CD14-positive monocyte (primary cell): ENCODE results near the gene ZNF524. TPM values are rescaled to one million over a fixed set of nuclear protein-coding genes. Genes with fewer than 3 reads are reported as not detected.

Experiments
- DNase-seq, 3 donors: peaks; one replicate each; pipeline ENCODE4 v3.0.0-alpha.2; 2011 to 2022
- H2AFZ ChIP-seq: 2 replicates; pipeline ENCODE4 v1.6.0; 2012; ENCODE audit warnings: mild to moderate bottlenecking, low read depth, low read length, inconsistent platforms; ENCODE audit not compliant: insufficient read depth, poor library complexity, severe bottlenecking
- H3K27ac ChIP-seq, 2 donors: 1 replicate in 1 of 2; 2 replicates in 1 of 2; pipeline ENCODE4 v1.5.1; 2012 to 2013; ENCODE audit warnings: low read length in 2 of 2, control low read depth in 1 of 2, inconsistent platforms in 1 of 2, low read depth in 1 of 2, mild to moderate bottlenecking in 1 of 2
- H3K27me3 ChIP-seq, 2 donors: one replicate each; pipeline versions ENCODE4 v1.6.0 to v1.6.1; 2011 to 2013; ENCODE audit warnings: low read length in 2 of 2; ENCODE audit not compliant: control insufficient read depth in 2 of 2, insufficient read depth in 2 of 2
- H3K36me3 ChIP-seq, 2 donors: replicated peaks in 1 of 2; 1 replicate in 1 of 2; 2 replicates in 1 of 2; pipeline versions ENCODE4 v1.5.1 to v1.6.1; 2012 to 2013; ENCODE audit warnings: low read length in 2 of 2, control low read depth in 1 of 2, inconsistent platforms in 1 of 2, mild to moderate bottlenecking in 1 of 2; ENCODE audit not compliant: insufficient read depth in 2 of 2, control insufficient read depth in 1 of 2
- H3K4me1 ChIP-seq, 2 donors: 1 replicate in 1 of 2; 2 replicates in 1 of 2; pipeline versions ENCODE4 v1.5.1 to v1.6.1; 2012 to 2013; ENCODE audit warnings: low read length in 2 of 2, control low read depth in 1 of 2, inconsistent platforms in 1 of 2, mild to moderate bottlenecking in 1 of 2, moderate library complexity in 1 of 2; ENCODE audit not compliant: insufficient read depth in 2 of 2, control insufficient read depth in 1 of 2
- H3K4me2 ChIP-seq: replicated peaks from 2 replicates; pipeline ENCODE3; 2012; ENCODE audit warnings: low read length, moderate library complexity, mild to moderate bottlenecking; ENCODE audit not compliant: poor library complexity, severe bottlenecking; ENCODE audit errors: extremely low read depth
- H3K4me3 ChIP-seq, 3 experiments: fragments of 200-600 bp in 1 of 3; sonication (generic) in 1 of 3; replicated peaks in 1 of 3; 1 replicate in 2 of 3; 2 replicates in 1 of 3; pipeline ENCODE4 v1.5.1; 2011 to 2013; ENCODE audit warnings: low read length in 3 of 3, mild to moderate bottlenecking in 3 of 3, control low read depth in 2 of 3, low read depth in 2 of 3, inconsistent platforms in 1 of 3, moderate library complexity in 1 of 3
- H3K79me2 ChIP-seq: 2 replicates; pipeline ENCODE4 v1.6.0; 2012; ENCODE audit warnings: mild to moderate bottlenecking, control low read depth, inconsistent platforms, low read length, moderate library complexity; ENCODE audit not compliant: insufficient read depth
- H3K9ac ChIP-seq: 2 replicates; pipeline ENCODE4 v1.6.0; 2017; ENCODE audit warnings: low read length, mild to moderate bottlenecking; ENCODE audit not compliant: insufficient read depth, poor library complexity, severe bottlenecking
- H3K9me3 ChIP-seq, 2 donors: replicated peaks in 1 of 2; 1 replicate in 1 of 2; 2 replicates in 1 of 2; pipeline versions ENCODE4 v1.5.1 to v1.6.1; 2012 to 2013; ENCODE audit warnings: low read length in 2 of 2, control low read depth in 1 of 2; ENCODE audit not compliant: control insufficient read depth in 1 of 2, insufficient read depth in 1 of 2
- H4K20me1 ChIP-seq: 2 replicates; pipeline ENCODE4 v1.6.0; 2012; ENCODE audit warnings: mild to moderate bottlenecking, low read length, control low read depth, moderate library complexity; ENCODE audit not compliant: insufficient read depth
- H3K27ac Mint-ChIP-seq, 7 donors: one replicate each; pipeline ENCODE4 v1.8.0; 2020; ENCODE audit warnings: mild to moderate bottlenecking in 7 of 7, mixed read lengths in 7 of 7, moderate library complexity in 6 of 7, inconsistent platforms in 2 of 7
- H3K27me3 Mint-ChIP-seq, 3 donors: one replicate each; pipeline ENCODE4 v1.8.0; 2021 to 2022; ENCODE audit warnings: low read depth in 3 of 3, mild to moderate bottlenecking in 3 of 3, mixed read lengths in 3 of 3, moderate library complexity in 3 of 3, inconsistent platforms in 1 of 3
- H3K36me3 Mint-ChIP-seq, 2 donors: one replicate each; pipeline ENCODE4 v1.8.0; 2020; ENCODE audit warnings: mixed read lengths in 2 of 2, inconsistent platforms in 1 of 2, mild to moderate bottlenecking in 1 of 2
- H3K4me1 Mint-ChIP-seq: one replicate; pipeline ENCODE4 v1.8.0; 2020; ENCODE audit warnings: mild to moderate bottlenecking, mixed read lengths
- H3K4me3 Mint-ChIP-seq, 2 donors: one replicate each; pipeline ENCODE4 v1.8.0; 2020; ENCODE audit warnings: mild to moderate bottlenecking in 2 of 2, mixed read lengths in 2 of 2, moderate library complexity in 1 of 2
- H3K9me3 Mint-ChIP-seq, 7 donors: one replicate each; pipeline ENCODE4 v1.8.0; 2020 to 2022; ENCODE audit warnings: mixed read lengths in 7 of 7, mild to moderate bottlenecking in 6 of 7, moderate library complexity in 6 of 7, inconsistent platforms in 2 of 7
- WGBS: methylation state at CpG from one replicate; pipeline ENCODE4 v1.1.5; 2013; ENCODE audit warnings: missing lambda C conversion rate; ENCODE audit not compliant: insufficient coverage; 5-methylcytosine and 5-hydroxymethylcytosine counted together
- intact Hi-C, 2 donors: fragments of 100-400 bp; cut with micrococcal nuclease; formaldehyde crosslinking; loops; one replicate each; pipeline versions ENCODE4 v1.15.0 to v1.15.1; 2023
- polyA plus RNA-seq, 3 donors: library from polyadenylated mRNA; depleted of rRNA in 1 of 3; unstranded in 2 of 3; stranded (reverse) in 1 of 3; fragments of 300-500 nt in 2 of 3; fragments of >200 nt in 1 of 3; fragmentation: Illumina TruSeq in 2 of 3; gene quantifications; 1 replicate in 2 of 3; 2 replicates in 1 of 3; pipeline ENCODE4 v1.2.3, GENCODE V29; 2012 to 2021
- TF ChIP-seq, protein P1 (sequence below): fragments of 200-600 bp; IDR thresholded peaks from one replicate; pipeline ENCODE4 v1.8.0; 2022; ENCODE audit warnings: antibody characterized with exemption, mild to moderate bottlenecking

The ZNF524 gene
- polyA plus RNA-seq, 3 donors, result 27.9 to 45.7 (median 41.8) TPM

DNA sequence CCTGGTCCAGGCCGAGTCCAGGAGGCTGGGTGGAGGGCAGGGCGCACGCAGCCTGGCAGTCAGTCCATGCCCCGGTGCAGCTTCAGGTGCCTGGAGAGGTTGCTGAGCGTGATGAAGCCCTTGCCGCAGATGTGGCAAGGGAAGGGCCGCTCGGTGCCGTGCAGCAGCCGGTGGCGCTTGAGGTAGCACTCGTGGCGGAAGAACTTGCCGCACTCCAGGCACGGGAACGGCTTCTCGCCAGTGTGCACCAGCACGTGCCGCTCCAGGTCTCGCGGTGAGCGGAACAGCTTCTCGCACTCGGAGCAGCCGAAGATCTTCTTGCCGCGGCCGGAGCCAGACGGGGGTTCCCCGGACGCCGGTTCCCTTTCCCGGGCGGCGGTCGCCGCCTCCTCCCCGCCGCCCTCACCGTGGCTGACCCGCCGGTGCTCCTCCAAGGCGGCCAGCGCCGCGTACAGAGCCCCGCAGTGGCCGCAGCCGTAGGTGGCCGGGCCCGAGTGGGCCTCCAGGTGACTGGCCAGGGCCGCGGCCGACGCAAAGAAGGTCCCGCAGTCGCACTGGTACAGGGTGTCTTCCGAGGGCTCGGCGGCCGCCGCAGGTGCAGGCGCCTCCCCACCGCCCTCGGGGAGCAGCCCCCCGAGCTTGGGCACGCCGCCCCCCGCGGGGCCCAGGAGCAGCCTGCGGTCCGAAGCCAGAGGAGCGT lies 7.5 kb upstream of the ZNF524 start:
- intact Hi-C loops, result no loop called here
- Histone ChIP-seq H3K9me3 (peaks cover 0 to 10% of the 10 kb centered on the region in 2 donors), H3K27ac (no peak overlapping the region), H3K9ac (no peak overlapping the region), H2AFZ (no peak overlapping the region), H3K4me2 (no peak overlapping the region), H3K79me2 (no peaks in the 10 kb centered on the region), H3K4me1 (peaks cover under 1% of the 10 kb centered on the region in 2 donors), H3K27me3 (no peaks in the 10 kb centered on the region), H4K20me1 (no peaks in the 10 kb centered on the region), H3K4me3 (no peak overlapping the region), H3K36me3 (peaks cover 24 to 38% of the 10 kb centered on the region in 2 donors)
- TF ChIP-seq, protein P1, sequence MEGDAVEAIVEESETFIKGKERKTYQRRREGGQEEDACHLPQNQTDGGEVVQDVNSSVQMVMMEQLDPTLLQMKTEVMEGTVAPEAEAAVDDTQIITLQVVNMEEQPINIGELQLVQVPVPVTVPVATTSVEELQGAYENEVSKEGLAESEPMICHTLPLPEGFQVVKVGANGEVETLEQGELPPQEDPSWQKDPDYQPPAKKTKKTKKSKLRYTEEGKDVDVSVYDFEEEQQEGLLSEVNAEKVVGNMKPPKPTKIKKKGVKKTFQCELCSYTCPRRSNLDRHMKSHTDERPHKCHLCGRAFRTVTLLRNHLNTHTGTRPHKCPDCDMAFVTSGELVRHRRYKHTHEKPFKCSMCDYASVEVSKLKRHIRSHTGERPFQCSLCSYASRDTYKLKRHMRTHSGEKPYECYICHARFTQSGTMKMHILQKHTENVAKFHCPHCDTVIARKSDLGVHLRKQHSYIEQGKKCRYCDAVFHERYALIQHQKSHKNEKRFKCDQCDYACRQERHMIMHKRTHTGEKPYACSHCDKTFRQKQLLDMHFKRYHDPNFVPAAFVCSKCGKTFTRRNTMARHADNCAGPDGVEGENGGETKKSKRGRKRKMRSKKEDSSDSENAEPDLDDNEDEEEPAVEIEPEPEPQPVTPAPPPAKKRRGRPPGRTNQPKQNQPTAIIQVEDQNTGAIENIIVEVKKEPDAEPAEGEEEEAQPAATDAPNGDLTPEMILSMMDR, result no peak
- H3K9me3 Mint-ChIP-seq, result peaks cover 6 to 16% (median 9%) of the 10 kb centered on the region in 7 donors
- H3K4me1 Mint-ChIP-seq, result no peaks in the 10 kb centered on the region
- no peak for DNase-seq
- H3K4me3 Mint-ChIP-seq, result no peak overlapping the region
- peaks cover 0 to 3% (median 0%) of the 10 kb centered on the region in 3 donors for H3K27me3 Mint-ChIP-seq
- H3K27ac Mint-ChIP-seq, result no peak overlapping the region
- peaks cover 29 to 41% of the 10 kb centered on the region in 2 donors for H3K36me3 Mint-ChIP-seq
- WGBS, result 98% methylated on average over 70 of the region's 73 CpGs

DNA sequence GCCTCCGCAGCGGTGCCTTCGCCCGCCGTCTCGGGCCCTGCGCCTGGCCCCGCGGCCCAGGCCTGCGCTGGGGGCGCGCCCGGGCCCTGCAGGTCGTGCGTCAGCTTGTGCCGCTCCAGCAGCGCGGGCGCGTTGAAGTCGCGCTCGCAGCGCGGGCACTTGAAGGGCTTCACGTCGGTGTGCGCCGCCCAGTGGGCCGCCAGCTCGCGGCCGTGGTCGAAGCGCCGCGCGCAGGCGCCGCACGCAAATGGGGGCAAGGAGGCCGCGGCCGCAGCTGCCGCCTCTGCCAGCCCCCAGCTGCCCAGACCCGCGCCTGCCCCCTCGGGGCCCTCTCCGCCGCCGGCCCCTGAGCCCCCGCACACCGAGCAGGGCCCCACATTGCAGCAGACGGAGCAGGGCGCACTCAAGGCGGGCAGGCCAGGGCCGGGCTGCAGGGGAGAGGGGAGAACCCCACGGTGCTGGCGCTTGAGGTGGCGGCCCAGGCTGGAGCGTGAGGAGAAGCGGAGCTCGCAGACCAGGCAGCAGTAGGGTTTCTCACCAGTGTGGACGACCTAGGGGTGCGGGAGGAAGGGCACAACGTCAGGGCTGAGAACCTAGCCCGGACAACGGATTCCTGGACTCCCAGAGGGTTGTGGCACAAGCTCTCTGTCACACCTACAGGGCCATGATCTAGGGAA lies 6.9 kb upstream of the ZNF524 start:
- Mint-ChIP-seq H3K36me3 (peaks cover 29 to 41% of the 10 kb centered on the region in 2 donors), H3K9me3 (peaks cover 6 to 16% (median 12%) of the 10 kb centered on the region in 7 donors), H3K4me1 (no peaks in the 10 kb centered on the region), H3K27ac (peak overlapping the region in 1 of 7 donors; percentile 64), H3K27me3 (peaks cover 0 to 3% (median 0%) of the 10 kb centered on the region in 3 donors), H3K4me3 (no peak overlapping the region)
- Histone ChIP-seq H3K36me3 (peaks cover 24 to 38% of the 10 kb centered on the region in 2 donors), H3K4me1 (no peaks in the 10 kb centered on the region), H3K4me3 (no peak overlapping the region), H2AFZ (no peak overlapping the region), H3K9me3 (peaks cover 0 to 10% of the 10 kb centered on the region in 2 donors), H3K27me3 (no peaks in the 10 kb centered on the region), H4K20me1 (no peaks in the 10 kb centered on the region), H3K9ac (no peak overlapping the region), H3K79me2 (peaks cover 4% of the 10 kb centered on the region), H3K27ac (no peak overlapping the region), H3K4me2 (no peak overlapping the region)
- TF ChIP-seq, protein P1, result no peak
- DNase-seq, result no peak
- intact Hi-C loops, result no loop called here
- 97% methylated on average over 60 of the region's 68 CpGs for WGBS
